HepG2 (cell line): Measurements from ENCODE around the gene CDR2L. TPM values are rescaled to one million over a fixed set of nuclear protein-coding genes. Genes with fewer than 3 reads are reported as not detected.

Experiments
- CHCHD3 ChIP-seq: sonication (generic); formaldehyde crosslinking; IDR thresholded peaks from 2 replicates; pipeline ENCODE4 v1.8.0; 2022; ENCODE audit warnings: mild to moderate bottlenecking, missing genetic modification reagents, moderate library complexity
- DNMT1 ChIP-seq: sonication (generic); formaldehyde crosslinking; IDR thresholded peaks from 2 replicates; pipeline ENCODE4 v1.5.1; 2020; ENCODE audit warnings: mild to moderate bottlenecking, missing genetic modification reagents
- HDAC1 ChIP-seq: sonication (generic); formaldehyde crosslinking; IDR thresholded peaks from 2 replicates; pipeline ENCODE4 v1.5.1; 2020; ENCODE audit warnings: mild to moderate bottlenecking, missing genetic modification reagents
- HES4 ChIP-seq: sonication (generic); formaldehyde crosslinking; IDR thresholded peaks from 2 replicates; pipeline ENCODE4 v1.9.0; 2021; ENCODE audit warnings: mild to moderate bottlenecking, missing genetic modification reagents, borderline replicate concordance
- NCOA2 ChIP-seq: sonication (generic); formaldehyde crosslinking; IDR thresholded peaks from 2 replicates; pipeline ENCODE4 v1.8.0; 2022; ENCODE audit warnings: inconsistent platforms
- NFE2L2 ChIP-seq: fragments of 150-350 bp; IDR thresholded peaks from 2 replicates; pipeline ENCODE4 v1.6.1; 2014; ENCODE audit warnings: low read length
- SMARCE1 ChIP-seq: fragments of 450-650 bp; IDR thresholded peaks from 2 replicates; pipeline ENCODE4 v1.6.1; 2017; ENCODE audit warnings: borderline replicate concordance
- SRSF1 ChIP-seq: fragments of 200-400 bp; formaldehyde crosslinking; optimal IDR thresholded peaks from 2 replicates; pipeline ENCODE3; 2017; ENCODE audit warnings: mild to moderate bottlenecking, low read depth, low read length, moderate library complexity
- THRA ChIP-seq: sonication (generic); formaldehyde crosslinking; IDR thresholded peaks from 2 replicates; pipeline ENCODE4 v1.4.0; 2020; ENCODE audit warnings: missing genetic modification reagents, borderline replicate concordance
- UBTF ChIP-seq: sonication (generic); formaldehyde crosslinking; IDR thresholded peaks from 2 replicates; pipeline ENCODE4 v1.4.0; 2020; ENCODE audit warnings: mild to moderate bottlenecking, missing genetic modification reagents
- ZBTB26 ChIP-seq: IDR thresholded peaks from 2 replicates; pipeline ENCODE4 v1.6.1; 2016; ENCODE audit warnings: missing compliant biosample characterization, missing genetic modification reagents, borderline replicate concordance
- ZBTB42 ChIP-seq: sonication (generic); formaldehyde crosslinking; IDR thresholded peaks from 2 replicates; pipeline ENCODE4 v1.5.0; 2020; ENCODE audit warnings: mild to moderate bottlenecking, missing genetic modification reagents
- ZFP82 ChIP-seq: sonication (generic); formaldehyde crosslinking; IDR thresholded peaks from 2 replicates; pipeline ENCODE4 v1.5.1; 2020; ENCODE audit warnings: mild to moderate bottlenecking, missing genetic modification reagents, borderline replicate concordance
- ZMYM3 ChIP-seq: sonication (generic); formaldehyde crosslinking; IDR thresholded peaks from 2 replicates; pipeline ENCODE4 v1.5.1; 2020; ENCODE audit warnings: mild to moderate bottlenecking, missing genetic modification reagents
- ZNF224 ChIP-seq: sonication (generic); formaldehyde crosslinking; IDR thresholded peaks from 2 replicates; pipeline ENCODE4 v1.5.0; 2020; ENCODE audit warnings: mild to moderate bottlenecking, missing genetic modification reagents
- ZNF253 ChIP-seq: sonication (generic); formaldehyde crosslinking; IDR thresholded peaks from 2 replicates; pipeline ENCODE4 v1.8.0; 2022; ENCODE audit warnings: mild to moderate bottlenecking, missing genetic modification reagents, borderline replicate concordance
- ZNF274 ChIP-seq: sonication (generic); formaldehyde crosslinking; IDR thresholded peaks from 2 replicates; pipeline ENCODE4 v1.5.1; 2020; ENCODE audit warnings: mild to moderate bottlenecking, missing genetic modification reagents
- ZNF276 ChIP-seq: sonication (generic); formaldehyde crosslinking; IDR thresholded peaks from 2 replicates; pipeline ENCODE4 v1.4.0; 2020; ENCODE audit warnings: mild to moderate bottlenecking, low read depth, missing genetic modification reagents
- ZNF432 ChIP-seq: sonication (generic); formaldehyde crosslinking; IDR thresholded peaks from 2 replicates; pipeline ENCODE4 v1.5.0; 2020; ENCODE audit warnings: missing genetic modification reagents, mild to moderate bottlenecking, borderline replicate concordance
- ZNF7 ChIP-seq: IDR thresholded peaks from 2 replicates; pipeline ENCODE4 v1.6.1; 2016; ENCODE audit warnings: missing biosample characterization, missing genetic modification reagents
- ZZZ3 ChIP-seq: sonication (generic); formaldehyde crosslinking; IDR thresholded peaks from 2 replicates; pipeline ENCODE4 v1.4.0; 2020; ENCODE audit warnings: missing genetic modification reagents, mild to moderate bottlenecking, borderline replicate concordance
- polyA plus RNA-seq, 8 experiments: library from polyadenylated mRNA; depleted of rRNA in 3 of 8; stranded (reverse) in 7 of 8; unstranded in 1 of 8; fragments of >200 nt; fragmentation: Illumina TruSeq in 4 of 8; extraction: Trizol in 4 of 8; gene quantifications; 2 replicates each; pipeline versions ENCODE4 v1.2.1 to v1.2.3, GENCODE V29; 2011 to 2016; ENCODE audit warnings: low read depth in 4 of 8, missing spikeins in 1 of 8, mixed read lengths in 1 of 8; ENCODE audit not compliant: insufficient read depth in 1 of 8
- total RNA-seq, 5 experiments: library from RNA; depleted of rRNA; stranded (reverse); fragments of >200 nt; fragmentation: Illumina TruSeq; extraction: Trizol; gene quantifications; 2 replicates each; pipeline ENCODE4 v1.2.3, GENCODE V29; 2016; ENCODE audit warnings: low read depth in 1 of 5

Gene CDR2L
- total and polyA plus RNA-seq, 2 of the 13 experiments (the other 11 are each of a cell fraction or from before 2014, with no cell fraction given) = 1.9 to 2.1 TPM

GRCh38 chr17:75012346-75013091, 25.1 kb downstream of the CDR2L start, which contains the start of gene MRPL58 (continued):
- TF ChIP-seq UBTF (CRISPR knock-in tag) (peak; percentile 100), SRSF1 (peak; percentile 93), ZNF224 (peak; percentile 91; the same call in 1 of the 2 replicates), CHCHD3 (CRISPR knock-in tag) (no peak; the same call in 1 of the 2 replicates), NCOA2 (CRISPR knock-in tag) (peak; percentile 66), HDAC1 (CRISPR knock-in tag) (peak; percentile 99), HES4 (no peak; the same call in 1 of the 2 replicates), ZNF253 (CRISPR knock-in tag) (peak; percentile 91; the same call in 1 of the 2 replicates), ZMYM3 (peak; percentile 71), ZZZ3 (peak; percentile 89; the same call in 1 of the 2 replicates), ZNF276 (CRISPR knock-in tag) (peak; percentile 85), NFE2L2 (0 out of 2 replicates have a peak, but pooled peaks have one; percentile 3), THRA (CRISPR knock-in tag) (peak; percentile 90), ZBTB26 (CRISPR knock-in tag) (peak; percentile 81), ZNF7 (CRISPR knock-in tag) (peak; percentile 41; the same call in 1 of the 2 replicates), ZNF274 (peak; percentile 96), ZFP82 (CRISPR knock-in tag) (peak; percentile 76; the same call in 1 of the 2 replicates), ZBTB42 (peak; percentile 89; the same call in 1 of the 2 replicates), SMARCE1 (no peak), DNMT1 (peak; percentile 91; the same call in 1 of the 2 replicates), ZNF432 (no peak)
